Measurements from ENCODE around the gene PTPRJ.

- TF ChIP-seq CTCF (CRISPR knock-in tag; IDR thresholded peaks at IDR 0.05) = no peak
- no peak for TF ChIP-seq ZNF124 (CRISPR knock-in tag; IDR thresholded peaks at IDR 0.05)
- no peak for TF ChIP-seq ZNF549 (CRISPR knock-in tag; IDR thresholded peaks at IDR 0.05)
- no peak for TF ChIP-seq TAF1 (CRISPR knock-in tag; IDR thresholded peaks at IDR 0.05)
Observed at GRCh38 chr11:48050304-48050703, 69.9 kb downstream of the PTPRJ start.
